Fibroblast of lung (primary cell): ENCODE data around the gene VCAM1. TPM values are rescaled to one million over a fixed set of nuclear protein-coding genes. Genes with fewer than 3 reads are reported as not detected.

Source experiments
- DNase-seq, 2 donors: peaks; one replicate each; pipeline versions ENCODE4 v3.0.0 to v3.0.0-alpha.2; 2010; ENCODE audit warnings: low read depth in 2 of 2
- H2AFZ ChIP-seq: 2 replicates; pipeline ENCODE4 v1.5.1; 2012; ENCODE audit warnings: low read length, control low read depth, inconsistent platforms
- H3K27ac ChIP-seq: 2 replicates; pipeline ENCODE4 v1.5.1; 2011; ENCODE audit warnings: low read length, control low read depth; ENCODE audit not compliant: insufficient read depth
- H3K27me3 ChIP-seq: 2 replicates; pipeline ENCODE4 v1.5.1; 2011; ENCODE audit warnings: mild to moderate bottlenecking, low read length; ENCODE audit not compliant: control insufficient read depth, insufficient read depth
- H3K36me3 ChIP-seq: 2 replicates; pipeline ENCODE4 v1.5.1; 2011; ENCODE audit warnings: low read length; ENCODE audit not compliant: control insufficient read depth, insufficient read depth
- H3K4me1 ChIP-seq: 2 replicates; pipeline ENCODE4 v1.5.1; 2011; ENCODE audit warnings: low read length; ENCODE audit not compliant: control insufficient read depth, insufficient read depth; ENCODE audit errors: extremely low read depth
- H3K4me2 ChIP-seq: 2 replicates; pipeline ENCODE4 v1.5.1; 2011; ENCODE audit warnings: low read length, control low read depth; ENCODE audit not compliant: insufficient read depth; ENCODE audit errors: extremely low read depth
- H3K4me3 ChIP-seq, 4 experiments: fragments of 200-600 bp in 1 of 4; sonication (generic) in 1 of 4; replicated peaks in 1 of 4; 2 replicates each; pipeline ENCODE4 v1.5.1; 2011 to 2016; ENCODE audit warnings: low read length in 4 of 4, low read depth in 3 of 4, mild to moderate bottlenecking in 3 of 4, control low read depth in 2 of 4, inconsistent platforms in 1 of 4, mixed read lengths in 1 of 4; ENCODE audit not compliant: insufficient read depth in 1 of 4; ENCODE audit errors: control extremely low read depth in 1 of 4
- H3K79me2 ChIP-seq: 2 replicates; pipeline ENCODE4 v1.5.1; 2012; ENCODE audit warnings: mild to moderate bottlenecking, low read length, inconsistent platforms; ENCODE audit not compliant: control insufficient read depth, insufficient read depth
- H3K9ac ChIP-seq: 2 replicates; pipeline ENCODE4 v1.5.1; 2011; ENCODE audit warnings: mild to moderate bottlenecking, low read length, control low read depth; ENCODE audit not compliant: insufficient read depth
- H3K9me3 ChIP-seq: 2 replicates; pipeline ENCODE4 v1.5.1; 2012; ENCODE audit warnings: low read depth, low read length; ENCODE audit not compliant: control insufficient read depth, insufficient read depth
- H4K20me1 ChIP-seq: 2 replicates; pipeline ENCODE4 v1.5.1; 2011; ENCODE audit warnings: low read length; ENCODE audit not compliant: control insufficient read depth, insufficient read depth; ENCODE audit errors: extremely low read depth
- CTCF ChIP-seq, 2 donors: IDR thresholded peaks in 1 of 2; conservative IDR thresholded peaks in 1 of 2; 1 replicate in 1 of 2; 2 replicates in 1 of 2; pipeline ENCODE4 v1.5.1; 2011 to 2012; ENCODE audit warnings: low read length in 2 of 2, control low read depth in 1 of 2, inconsistent platforms in 1 of 2, low read depth in 1 of 2, mild to moderate bottlenecking in 1 of 2
- EZH2 ChIP-seq: IDR thresholded peaks from 2 replicates; pipeline ENCODE4 v1.5.1; 2012; ENCODE audit warnings: low read length, control low read depth, mild to moderate bottlenecking; ENCODE audit errors: missing control alignments
- polyA plus RNA-seq, 2 donors: library from polyadenylated mRNA; depleted of rRNA in 1 of 2; stranded (reverse) in 1 of 2; unstranded in 1 of 2; fragments of >200 nt; gene quantifications; 2 replicates each; pipeline ENCODE4 v1.2.1, GENCODE V29; 2011 to 2012; ENCODE audit warnings: missing spikeins in 1 of 2
- total RNA-seq: library from RNA; depleted of rRNA; stranded (reverse); fragments of >200 nt; gene quantifications from 2 replicates; pipeline ENCODE4 v1.2.1, GENCODE V29; 2014

The VCAM1 gene
- total and polyA plus RNA-seq, 2 donors (not counting 1 experiment from before 2014, with no cell fraction given), result 0.92 to 14.9 TPM

GRCh38 chr1:100769323-100769722, 49.8 kb downstream of the VCAM1 start:
- Histone ChIP-seq H3K9ac (no peak overlapping the region), H3K9me3 (no peaks in the 10 kb centered on the region), H3K4me2 (no peak overlapping the region), H2AFZ (no peak overlapping the region), H3K36me3 (no peaks in the 10 kb centered on the region), H3K79me2 (no peaks in the 10 kb centered on the region), H4K20me1 (no peaks in the 10 kb centered on the region), H3K27me3 (no peaks in the 10 kb centered on the region), H3K4me1 (no peaks in the 10 kb centered on the region), H3K4me3 (no peak overlapping the region), H3K27ac (no peak overlapping the region)
- no peak for DNase-seq
- TF ChIP-seq EZH2 (no peak), CTCF (conservative IDR thresholded peaks at IDR 0.05 in 1 of 2, IDR thresholded peaks at IDR 0.05 in 1 of 2; ENCODE audit: low read depth in 1 of 2, low read length in 2 of 2) (no peak)

- H2AFZ ChIP-seq, result no peak overlapping the region
- H3K27me3 ChIP-seq, result no peaks in the 10 kb centered on the region
- H3K79me2 ChIP-seq, result no peaks in the 10 kb centered on the region
- H3K4me1 ChIP-seq, result no peaks in the 10 kb centered on the region
- peak in 1 of 2 donors; percentile 25 for DNase-seq
- H3K4me3 ChIP-seq, result no peak overlapping the region
- no peak overlapping the region for H3K9ac ChIP-seq
- TF ChIP-seq CTCF (conservative IDR thresholded peaks at IDR 0.05 in 1 of 2, IDR thresholded peaks at IDR 0.05 in 1 of 2; ENCODE audit: low read depth in 1 of 2, low read length in 2 of 2) (no peak), EZH2 (no peak)
- no peaks in the 10 kb centered on the region for H3K9me3 ChIP-seq
- H3K36me3 ChIP-seq, result no peaks in the 10 kb centered on the region
- H3K27ac ChIP-seq, result no peak overlapping the region
- no peaks in the 10 kb centered on the region for H4K20me1 ChIP-seq
- no peak overlapping the region for H3K4me2 ChIP-seq
Measured at GRCh38 chr1:100769906-100770646, 50.5 kb downstream of the VCAM1 start.

GRCh38 chr1:100773444-100773843, 53.9 kb downstream of the VCAM1 start:
- Histone ChIP-seq H2AFZ (no peak overlapping the region), H3K9ac (no peak overlapping the region), H3K4me2 (no peak overlapping the region), H4K20me1 (no peaks in the 10 kb centered on the region), H3K4me1 (no peaks in the 10 kb centered on the region), H3K4me3 (no peak overlapping the region), H3K36me3 (no peaks in the 10 kb centered on the region), H3K27ac (no peak overlapping the region), H3K27me3 (no peaks in the 10 kb centered on the region), H3K9me3 (no peaks in the 10 kb centered on the region), H3K79me2 (no peaks in the 10 kb centered on the region)
- no peak for TF ChIP-seq EZH2
- TF ChIP-seq CTCF (conservative IDR thresholded peaks at IDR 0.05 in 1 of 2, IDR thresholded peaks at IDR 0.05 in 1 of 2; ENCODE audit: low read depth in 1 of 2, low read length in 2 of 2), result no peak
- peak in 1 of 2 donors; percentile 34 for DNase-seq
